HG03575 (cell line): ENCODE data around the gene CD3G.
"Not testable (repeated sequence)": the region's sequence is repeated elsewhere in the genome, so short reads cannot be mapped to it uniquely, and the experiment has no call there.

Source experiments
- ATAC-seq: cut with Tn5 transposase; IDR thresholded peaks from one replicate; pipeline ENCODE4 v1.9.1; 2021; ENCODE audit not compliant: unreplicated experiment, insufficient number of reproducible peaks, low FRiP score; ENCODE audit errors: extremely low read depth

Gene CD3G

DNA sequence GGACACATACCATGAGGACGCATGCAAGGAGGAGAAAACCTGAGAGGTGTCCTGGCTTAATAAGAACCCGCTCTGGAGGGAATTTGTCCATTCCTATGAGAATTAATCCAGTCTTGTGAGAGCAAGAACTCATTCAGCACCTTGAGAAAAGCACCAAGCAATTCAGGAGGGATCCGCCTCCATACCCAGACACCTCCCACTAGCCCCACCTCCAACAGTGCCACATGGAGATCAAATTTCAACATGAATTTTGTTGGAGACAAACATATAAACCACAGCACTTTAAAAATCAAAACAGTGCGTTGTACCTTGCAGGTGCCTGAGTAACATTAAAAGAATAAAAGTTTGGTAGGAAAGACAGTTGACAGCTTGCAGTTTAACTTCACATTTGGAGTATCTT, 26.6 kb downstream of the CD3G start:
- no peak for ATAC-seq

- no peak for ATAC-seq
Measured at GRCh38 chr11:118373263-118373662, 29.1 kb downstream of the CD3G start.

- no peak for ATAC-seq
Measured at GRCh38 chr11:118373871-118374270, 29.7 kb downstream of the CD3G start.

GRCh38 chr11:118374729-118375128, 30.6 kb downstream of the CD3G start:
- no peak for ATAC-seq

DNA sequence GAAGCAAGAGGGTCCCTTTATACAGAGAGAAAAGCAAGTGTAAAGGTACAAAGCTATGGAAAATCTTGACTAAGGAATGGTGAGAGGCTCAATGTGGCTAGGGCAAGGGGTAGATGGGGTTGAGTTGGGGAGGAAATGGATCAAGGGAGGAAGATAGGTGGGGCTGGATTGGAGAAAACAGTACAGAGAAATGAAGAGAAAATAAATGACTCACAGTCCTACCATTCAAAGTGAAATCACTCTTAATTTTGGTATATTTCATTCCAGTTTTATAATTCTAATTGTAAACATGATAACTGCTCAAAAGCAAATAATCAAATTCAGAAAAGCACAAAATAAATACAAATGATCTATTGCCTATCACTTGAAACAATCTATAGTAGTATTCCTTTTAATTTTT, 31.8 kb downstream of the CD3G start:
- ATAC-seq: no peak

GRCh38 chr11:118379497-118379896, 35.4 kb downstream of the CD3G start:
- ATAC-seq: no peak

DNA sequence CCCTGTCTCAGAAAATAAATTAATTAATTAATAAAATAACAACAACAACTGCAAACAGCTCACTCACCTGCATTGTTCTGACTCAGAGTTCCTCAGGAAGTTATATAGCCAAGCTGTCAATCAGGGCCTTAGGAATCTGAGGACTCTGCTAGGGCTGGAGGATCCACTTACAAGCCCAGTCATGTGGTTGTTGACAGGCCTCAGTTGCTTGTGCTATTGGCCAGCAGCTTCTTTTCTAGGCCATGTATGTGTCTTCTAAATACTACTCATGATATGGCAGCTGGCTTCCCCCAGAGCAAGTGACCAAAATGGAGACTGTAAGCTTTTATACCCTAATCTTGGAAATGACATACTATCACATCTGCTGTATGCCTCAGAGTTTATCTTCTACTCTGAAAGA, 36.4 kb downstream of the CD3G start:
- no peak for ATAC-seq

DNA sequence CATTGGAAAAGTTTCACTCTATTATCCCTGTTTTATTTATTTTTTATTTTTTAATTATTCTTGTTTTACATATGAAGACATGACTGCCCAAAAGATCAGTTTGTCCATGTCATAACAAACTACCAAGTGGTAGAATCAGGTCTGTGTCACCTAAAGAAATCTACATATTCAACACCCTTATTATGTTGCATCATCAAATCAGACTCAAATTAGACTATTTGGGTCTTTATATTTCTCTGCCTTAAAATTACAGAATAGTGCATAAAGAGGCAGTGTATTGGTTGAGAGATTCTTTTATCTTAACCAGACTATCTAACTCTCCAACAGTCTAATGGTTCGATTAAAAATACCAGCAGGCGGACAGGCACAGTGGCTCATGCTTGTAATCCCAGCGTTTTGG, 38.8 kb downstream of the CD3G start:
- no peak for ATAC-seq

- ATAC-seq: no peak
Measured at GRCh38 chr11:118383657-118384056, 39.5 kb downstream of the CD3G start.

GRCh38 chr11:118396097-118396501, 52.0 kb downstream of the CD3G start:
- ATAC-seq: no peak

DNA sequence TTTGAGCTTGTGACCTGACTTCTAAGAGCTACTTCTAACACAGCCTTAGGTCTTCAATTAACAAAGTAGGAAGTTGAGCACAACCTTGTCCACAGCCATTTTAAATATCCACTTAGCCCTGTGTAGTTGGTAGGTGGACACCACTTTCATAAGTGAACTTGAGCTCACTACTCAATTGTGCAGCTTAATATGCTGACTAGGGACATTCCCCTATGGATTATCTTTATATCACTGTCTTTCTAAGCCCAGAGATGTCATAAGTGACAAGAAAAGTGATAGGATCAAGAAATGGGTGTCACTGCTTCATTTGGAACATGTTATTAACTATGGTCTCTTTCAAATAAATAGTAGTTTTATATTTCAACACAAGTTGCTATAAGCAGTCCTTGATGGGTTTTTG, 53.3 kb downstream of the CD3G start:
- ATAC-seq: no peak

- ATAC-seq: no peak
Measured at GRCh38 chr11:118398791-118399559, 54.8 kb downstream of the CD3G start.

DNA sequence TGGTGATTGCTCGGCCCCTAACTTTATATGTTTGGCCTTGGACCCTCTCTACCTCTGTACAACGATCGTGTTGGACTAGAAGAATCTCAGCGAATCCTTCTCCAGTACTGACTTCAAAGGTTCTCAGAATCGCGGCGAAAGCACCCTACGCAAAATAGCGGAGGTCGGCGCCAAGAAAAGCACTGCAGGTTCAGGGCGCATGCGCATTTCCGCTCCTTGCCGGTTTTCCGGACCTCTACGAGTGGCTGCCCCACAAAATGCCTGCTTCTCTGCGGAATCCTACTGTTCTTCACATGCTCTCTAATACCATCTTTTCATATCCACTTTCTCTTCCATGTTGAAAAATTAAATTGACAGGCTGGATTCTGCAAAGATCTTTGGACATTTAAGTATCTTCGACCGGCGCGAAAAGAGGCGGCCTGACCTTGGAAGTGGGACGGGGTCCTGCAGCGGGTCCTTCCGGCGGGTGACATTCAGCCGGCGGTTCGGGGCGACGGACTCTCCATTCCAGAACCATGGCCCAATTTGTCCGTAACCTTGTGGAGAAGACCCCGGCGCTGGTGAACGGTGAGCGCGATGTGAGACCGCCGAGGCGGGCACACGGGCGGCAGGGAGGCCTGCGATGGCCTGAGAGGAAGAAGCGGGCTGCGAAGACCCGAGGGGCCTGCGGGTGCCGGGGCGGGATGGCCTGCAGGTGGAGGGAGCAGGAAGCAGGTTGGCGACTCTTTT, 57.2 kb downstream of the CD3G start, which contains the start of gene ATP5MG:
TSS of gene ATP5MG (plus strand) at position 456 of the 729 bp plus-strand sequence. CDS start at position 516, 60 bp downstream.
- no peak for ATAC-seq

- no peak for ATAC-seq
Measured at GRCh38 chr11:118401880-118402590, 57.9 kb downstream of the CD3G start.

GRCh38 chr11:118402594-118402993, 58.5 kb downstream of the CD3G start:
- ATAC-seq: not testable (repeated sequence)
